Left renal cortex interstitium (tissue), 4 donors: ENCODE data around the gene CPSF4. TPM values are rescaled to one million over a fixed set of nuclear protein-coding genes. Genes with fewer than 3 reads are reported as not detected.
A peak's percentile ranks its signal among the peaks of the same experiment; 100 is the strongest.
"Not testable (repeated sequence)": the region's sequence is repeated elsewhere in the genome, so short reads cannot be mapped to it uniquely, and the experiment has no call there.

Experiments used
- DNase-seq, 4 donors: peaks; one replicate each; pipeline ENCODE4 v3.0.0-alpha.2; 2013; ENCODE audit warnings: low read depth in 4 of 4, low spot score in 2 of 4, missing footprints in 1 of 4
- polyA plus RNA-seq, 4 donors: library from polyadenylated mRNA; unstranded; fragments of 120-200 nt; gene quantifications; one replicate each; pipeline ENCODE4 v1.2.1, GENCODE V29; 2013; ENCODE audit not compliant: insufficient read length in 4 of 4

The CPSF4 gene
- polyA plus RNA-seq, 4 donors, result 23.0 to 47.7 (median 36.0) TPM

DNA sequence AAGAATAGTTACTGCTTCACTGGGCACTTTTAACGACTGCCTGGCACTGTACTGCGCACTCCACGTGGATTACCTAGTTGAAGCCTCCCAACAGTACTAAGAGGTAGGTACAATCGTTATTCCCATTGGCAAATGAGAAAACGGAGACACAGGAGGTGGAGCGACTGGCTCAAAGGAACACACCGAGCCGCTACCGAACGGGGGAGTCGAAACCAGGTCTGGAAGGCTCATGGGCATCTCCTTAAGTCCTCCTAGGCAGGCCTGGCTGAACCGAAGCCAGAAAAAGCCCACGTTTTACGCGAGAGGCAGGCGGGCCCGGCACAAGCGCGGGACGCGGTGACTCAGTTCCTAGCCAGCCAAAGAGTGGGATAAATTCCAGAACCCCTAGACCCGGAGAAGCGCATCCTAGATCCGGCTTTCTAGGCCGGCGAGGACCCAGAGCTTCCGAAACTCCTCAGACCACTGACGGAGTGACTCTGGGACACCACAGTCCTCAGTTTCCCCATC, 30.8 kb upstream of the CPSF4 start:
- DNase-seq, result no peak

DNA sequence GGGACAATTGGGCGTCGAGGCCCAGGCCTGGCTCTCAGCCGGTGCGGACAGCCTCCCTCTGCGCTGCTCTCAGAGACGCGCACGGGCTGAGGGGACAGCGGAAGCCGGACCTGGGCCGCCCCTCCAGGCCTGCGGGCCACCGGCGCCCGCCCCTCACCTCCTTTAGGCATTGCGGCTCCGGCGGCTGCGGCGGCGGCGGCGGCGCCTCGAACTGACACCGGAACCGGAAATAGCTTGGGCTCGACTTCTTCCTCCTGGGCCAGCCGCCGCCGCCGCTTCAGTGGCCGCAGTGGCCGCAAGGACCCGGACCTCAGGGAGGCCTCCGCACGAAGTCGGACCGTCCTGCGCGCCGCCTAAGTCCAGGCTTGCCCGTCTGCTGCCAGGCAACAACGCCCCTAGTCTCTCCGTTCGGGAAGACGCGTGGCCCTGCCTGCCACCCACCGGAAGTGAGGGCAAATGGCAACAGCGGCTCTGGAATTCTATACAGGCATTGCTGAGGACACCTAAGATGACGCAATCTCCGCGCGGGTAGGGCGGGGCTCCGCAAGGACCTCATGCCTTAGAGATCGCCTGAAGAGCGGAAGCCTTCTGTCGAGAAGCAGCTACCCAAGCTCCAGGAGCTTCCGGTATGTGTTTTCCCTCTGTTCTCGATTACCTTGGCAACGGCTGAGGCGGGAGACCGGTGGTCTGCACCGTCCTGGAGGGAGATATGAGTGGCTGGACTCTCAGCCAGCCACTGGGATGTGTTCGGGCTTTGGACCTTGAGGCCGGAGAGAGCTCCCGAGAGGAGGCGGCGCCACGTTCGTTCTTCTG, 30.2 kb upstream of the CPSF4 start, which contains the start of the genes BUD31 and PDAP1:
BUD31 (plus strand) TSS at position 591 of the 813 bp plus-strand sequence. CDS start 2,124 bp downstream, outside the sequence.
PDAP1 (minus strand) TSS at position 219 of the 813 bp plus-strand sequence; CDS start at position 170, 49 bp downstream.
- peak; percentile 87 to 97 (median 95) for DNase-seq

DNA sequence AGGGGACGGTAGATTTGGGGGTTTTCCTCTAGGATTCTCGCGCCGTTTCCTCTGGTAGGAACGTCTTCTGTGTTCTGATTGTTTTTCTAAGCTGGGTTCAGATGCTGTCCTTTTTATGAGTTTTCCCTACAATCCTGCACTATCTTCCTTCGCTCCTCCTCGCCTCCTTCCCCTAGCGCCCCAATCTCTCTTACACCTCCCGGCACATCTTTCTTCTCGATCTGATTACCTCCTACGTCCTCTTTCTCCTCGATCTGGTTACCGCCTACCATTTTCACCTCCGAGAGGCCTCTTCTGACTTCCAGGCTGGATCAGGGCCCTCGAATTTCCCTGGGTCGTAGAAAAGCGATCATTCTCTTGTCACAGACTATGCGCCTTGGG, 29.6 kb upstream of the CPSF4 start:
- DNase-seq, result no peak

DNA sequence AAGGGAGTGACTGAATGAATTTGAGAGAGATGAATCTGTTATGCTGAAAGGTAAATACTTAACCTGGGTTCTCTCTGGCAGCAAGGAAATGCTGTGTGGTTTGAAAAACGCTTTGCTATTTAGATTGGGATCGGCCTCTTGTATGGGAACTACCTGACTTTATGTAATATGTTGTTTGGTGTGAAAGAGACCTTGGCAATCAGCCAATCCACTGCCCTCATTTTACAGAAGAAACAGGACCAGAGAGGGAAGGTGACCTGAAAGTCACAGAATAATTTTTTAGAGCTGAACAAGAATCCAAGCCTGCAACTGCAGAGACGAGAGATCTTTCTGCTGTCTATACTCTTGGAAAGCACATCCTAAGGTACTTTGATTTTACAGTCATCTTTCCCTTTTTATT, 28.9 kb upstream of the CPSF4 start:
- DNase-seq, result no peak

DNA sequence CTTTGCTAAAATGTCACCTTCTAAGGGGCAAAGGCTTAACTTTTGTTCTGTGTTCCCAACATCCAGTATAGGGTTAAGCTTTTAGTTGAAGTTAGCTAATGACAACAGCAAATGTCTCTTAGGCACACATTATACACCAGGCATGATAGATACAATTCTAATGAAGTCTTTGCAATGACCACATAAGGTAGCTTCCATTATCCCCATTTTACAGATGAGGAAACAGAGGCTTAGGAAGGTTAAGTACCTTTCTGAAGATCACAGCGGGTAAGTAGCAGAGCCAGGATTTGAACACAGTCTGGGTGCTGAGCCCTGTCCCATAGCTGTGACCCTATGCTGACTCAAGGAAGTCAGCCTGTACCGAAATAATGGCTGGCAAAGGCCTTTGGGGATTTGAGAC, 28.1 kb upstream of the CPSF4 start:
- no peak for DNase-seq

DNA sequence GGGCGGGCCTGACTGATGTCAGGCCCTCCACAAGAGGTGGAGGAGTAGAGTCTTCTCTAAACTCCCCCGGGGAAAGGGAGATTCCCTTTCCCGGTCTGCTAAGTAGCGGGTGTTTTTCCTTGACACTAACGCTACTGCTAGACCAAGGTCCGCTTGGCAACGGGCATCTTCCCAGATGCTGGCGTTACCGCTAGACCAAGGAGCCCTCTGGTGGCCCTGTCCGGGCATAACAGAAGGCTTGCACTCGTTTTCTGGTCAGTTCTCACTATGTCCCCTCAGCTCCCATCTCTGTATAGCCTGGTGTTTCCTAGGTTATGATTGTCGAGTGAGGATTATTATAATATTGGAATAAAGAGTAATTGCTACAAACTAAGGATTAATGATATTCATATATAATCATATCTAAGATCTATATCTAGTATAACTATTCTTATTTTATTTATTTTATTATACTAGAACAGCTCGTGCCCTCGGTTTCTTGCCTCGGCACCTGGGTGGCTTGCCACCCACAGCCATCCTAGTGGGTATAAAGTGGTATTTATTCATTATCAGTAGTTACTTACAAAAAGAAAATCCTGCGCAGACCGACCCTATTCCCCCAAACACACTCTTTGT, 23.1 kb upstream of the CPSF4 start:
- not testable (repeated sequence) for DNase-seq

DNA sequence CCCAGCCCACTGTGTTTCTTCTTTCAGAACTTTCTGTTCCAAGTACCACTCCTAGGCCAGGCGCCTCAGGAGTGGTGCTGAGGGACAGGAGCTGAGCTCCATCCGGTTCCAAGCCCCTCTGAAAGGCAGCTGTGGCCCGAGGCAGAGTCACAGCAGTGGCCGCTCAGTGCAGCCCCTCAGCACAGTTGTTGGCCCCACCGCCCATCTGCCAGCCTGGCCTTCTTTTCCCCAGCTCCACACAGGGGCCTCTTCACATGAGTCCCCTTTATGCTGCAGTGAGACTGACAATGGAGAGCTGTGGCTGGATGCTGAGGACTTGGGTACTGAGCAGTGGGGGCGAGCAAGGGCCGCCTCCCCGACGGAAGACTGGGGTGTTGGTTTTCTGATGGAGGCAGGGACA, 20.5 kb upstream of the CPSF4 start:
- DNase-seq, result no peak

DNA sequence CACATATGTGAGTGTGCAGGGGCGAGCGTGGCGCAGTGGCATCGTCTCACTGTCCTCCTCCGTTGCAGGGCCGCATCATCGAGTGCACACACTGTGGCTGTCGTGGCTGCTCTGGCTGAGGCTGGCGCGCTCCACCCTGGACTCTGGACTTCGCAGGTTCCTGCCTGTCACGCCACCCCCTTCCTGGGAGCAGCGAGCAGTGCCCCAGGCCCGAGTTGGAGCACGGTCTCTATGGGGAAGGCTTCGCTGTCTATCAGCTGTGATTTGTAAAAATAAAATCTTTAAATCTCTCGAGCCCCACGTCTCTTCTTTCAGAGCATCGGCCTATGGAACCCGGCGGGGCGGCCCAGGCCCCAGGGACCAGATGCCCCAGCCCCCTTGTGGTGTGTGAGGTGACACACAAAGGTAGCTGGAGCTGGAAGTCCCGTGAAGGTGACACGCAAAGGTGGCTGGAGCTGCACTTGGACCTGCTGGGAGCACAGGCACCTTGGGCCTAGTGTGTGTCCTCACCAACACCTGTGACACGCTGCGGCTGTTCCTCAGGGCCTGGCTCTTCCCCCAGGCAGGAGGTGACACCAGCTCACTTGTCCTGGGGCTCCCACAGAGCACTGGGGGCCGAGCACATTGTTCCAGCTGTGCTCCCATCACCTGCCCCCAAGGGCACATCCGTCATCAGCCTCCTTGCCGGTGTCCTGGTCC, 19.3 kb upstream of the CPSF4 start:
- DNase-seq, result no peak

DNA sequence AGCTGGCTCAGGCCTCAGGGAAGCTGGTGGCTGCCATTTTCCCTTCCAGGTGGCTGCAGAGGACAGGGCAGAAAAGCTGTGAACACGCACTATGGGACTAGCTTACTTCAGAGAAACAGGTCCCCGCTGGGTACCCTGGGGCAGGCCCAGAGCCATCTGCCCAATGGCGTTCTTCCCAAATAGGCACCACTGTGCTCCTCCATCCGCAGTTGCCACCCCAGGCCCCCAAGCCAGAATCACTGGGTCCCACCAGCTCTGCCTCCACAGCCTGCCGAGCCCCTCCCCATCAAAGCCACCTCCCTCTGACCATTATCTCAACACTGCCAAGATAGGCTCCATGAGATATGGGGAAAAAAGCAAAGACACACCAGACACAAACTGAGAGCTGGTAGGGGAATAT, 18.5 kb upstream of the CPSF4 start:
- DNase-seq, result no peak

DNA sequence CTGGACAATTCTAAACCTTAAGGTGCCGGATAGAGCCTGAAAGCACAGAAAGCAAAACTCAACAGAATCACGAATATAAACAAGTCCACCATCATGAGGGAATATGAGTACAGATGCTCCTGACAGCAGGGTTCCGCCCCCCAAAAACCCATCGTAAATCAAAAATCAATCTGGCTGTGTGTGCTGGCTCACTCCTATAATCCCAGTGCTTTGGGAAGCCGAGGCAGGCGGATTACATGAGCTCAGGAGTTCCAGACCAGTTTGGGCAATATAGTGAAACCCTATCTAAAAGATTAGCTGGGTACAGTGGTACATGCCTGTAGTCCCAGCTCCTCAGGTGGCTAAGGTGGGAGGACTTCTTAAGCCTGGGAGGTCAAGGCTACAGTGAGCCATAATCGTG, 17.8 kb upstream of the CPSF4 start:
- no peak for DNase-seq

DNA sequence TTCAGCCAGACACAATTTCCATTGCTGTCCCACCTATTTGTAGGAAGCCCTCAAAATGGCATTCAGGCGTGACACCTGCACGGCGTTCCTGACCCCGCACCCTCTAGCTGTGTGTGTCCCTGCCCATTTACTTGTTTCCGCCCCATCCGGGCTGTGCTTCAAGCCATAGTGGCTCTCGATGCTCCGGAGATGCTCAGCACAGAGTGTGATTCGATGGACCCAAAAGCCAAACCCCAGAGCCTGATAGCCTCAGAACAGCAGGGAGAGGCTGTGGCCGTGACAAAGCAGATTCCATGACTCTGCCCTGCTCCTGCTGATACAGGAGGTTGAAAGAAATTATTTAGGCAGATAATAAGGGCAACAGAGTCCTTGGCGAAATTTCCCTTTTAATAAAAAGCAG, 16.6 kb upstream of the CPSF4 start:
- DNase-seq, result no peak

DNA sequence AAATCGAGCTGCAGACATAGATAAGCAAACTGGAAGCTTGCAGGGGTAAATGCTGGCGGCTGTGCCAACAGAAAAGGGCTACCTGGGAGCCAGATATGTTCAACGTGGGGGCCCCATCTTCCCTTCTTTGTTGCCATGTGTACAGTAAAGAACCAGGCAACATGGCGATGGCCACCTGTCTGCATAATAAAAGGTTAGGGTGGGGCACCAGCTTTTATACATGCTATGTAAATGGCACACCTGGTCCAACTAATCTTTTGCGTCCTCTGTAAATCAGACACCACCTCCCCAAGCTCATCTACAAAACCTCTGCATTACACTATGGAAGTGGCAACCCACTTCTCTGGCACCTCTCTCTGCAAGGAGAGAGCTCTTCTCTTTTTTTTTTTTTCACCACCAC, 16.1 kb upstream of the CPSF4 start:
- DNase-seq, result no peak

DNA sequence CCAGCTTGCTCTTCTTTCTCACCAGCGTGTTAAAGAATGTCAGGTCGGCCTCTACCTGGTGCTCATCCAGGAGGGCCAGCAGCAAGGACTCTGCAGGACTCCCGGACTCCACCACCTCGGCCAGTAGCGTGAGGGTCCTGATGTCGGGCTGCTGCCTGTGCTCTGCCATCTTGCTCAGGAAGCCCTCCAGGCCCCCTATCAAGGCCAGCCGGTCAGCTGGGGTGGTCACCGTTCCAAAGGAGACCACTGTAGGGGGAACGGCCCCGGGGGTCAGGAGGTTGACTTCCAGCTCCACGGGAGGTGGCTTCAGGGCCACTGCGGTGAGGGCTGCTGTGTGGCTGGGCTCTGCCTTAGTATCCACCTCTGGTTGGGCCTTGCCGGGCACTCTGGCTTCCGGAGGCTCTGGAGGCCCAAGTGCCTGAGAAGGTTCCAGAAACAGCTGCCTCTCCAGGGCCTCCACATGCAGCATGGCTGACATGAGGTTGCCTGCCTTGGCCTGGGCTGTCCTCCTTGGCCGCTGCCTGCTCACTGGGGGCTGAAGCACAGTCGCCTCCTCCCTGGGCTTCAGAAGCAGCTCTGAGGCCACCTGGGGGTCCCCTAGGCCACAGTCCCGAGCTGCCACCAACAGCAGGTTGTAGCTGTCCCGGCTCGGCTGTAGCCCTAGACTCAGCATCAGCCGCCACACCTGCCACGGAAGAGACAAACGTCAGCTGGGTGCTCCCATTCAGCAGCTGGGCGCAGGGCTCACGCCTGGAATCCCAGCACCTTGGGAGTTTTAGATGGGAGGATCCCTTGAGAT, 13.6 kb upstream of the CPSF4 start:
- DNase-seq, result no peak

DNA sequence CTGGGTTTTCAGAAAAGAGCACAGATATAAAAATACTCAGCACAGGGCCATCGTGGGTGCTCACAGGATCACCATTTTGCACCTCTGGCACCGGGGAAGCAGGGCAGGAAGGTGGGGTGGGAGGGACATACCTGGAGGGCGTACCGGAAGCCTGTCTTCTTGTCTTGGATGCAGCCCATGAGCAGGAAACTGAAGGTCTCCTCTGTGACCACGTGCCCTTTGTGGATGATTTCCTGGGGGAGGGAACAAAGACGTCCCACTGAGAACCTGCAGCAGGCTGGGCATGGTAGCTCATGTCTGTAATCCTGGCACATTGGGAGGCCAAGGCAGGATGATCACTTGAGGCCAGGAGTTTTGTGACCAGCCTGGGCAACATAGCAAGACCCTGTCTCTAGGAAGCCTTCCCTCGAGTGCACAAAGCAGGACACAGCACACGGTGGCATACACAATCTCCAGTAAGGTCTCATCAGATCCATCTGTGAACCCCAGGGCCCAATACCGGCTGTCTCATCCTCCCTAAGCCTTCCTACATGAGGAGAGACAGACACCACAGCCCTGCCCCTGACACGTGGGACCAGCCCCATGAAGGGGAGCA, 9.7 kb upstream of the CPSF4 start:
- DNase-seq, result no peak

DNA sequence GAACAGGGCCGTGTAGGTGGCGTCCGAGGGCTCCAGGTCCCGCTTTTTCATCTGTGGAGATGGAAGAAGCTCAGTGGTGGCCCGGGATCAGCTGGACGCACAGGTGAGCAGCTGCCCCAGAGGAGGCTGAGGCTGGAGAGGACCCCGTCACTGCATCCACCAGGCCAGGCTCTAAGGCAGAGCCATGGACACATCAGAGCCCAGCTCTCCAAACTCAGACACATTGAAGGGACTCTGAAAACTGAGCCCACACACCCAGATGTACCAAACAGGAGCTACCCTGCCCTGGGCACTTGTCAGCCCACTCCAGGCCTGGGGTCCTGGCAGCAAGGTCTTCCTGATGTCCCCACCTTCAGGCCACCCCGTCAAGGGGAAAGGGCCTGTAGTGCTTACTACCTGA, 9.0 kb upstream of the CPSF4 start:
- no peak for DNase-seq

DNA sequence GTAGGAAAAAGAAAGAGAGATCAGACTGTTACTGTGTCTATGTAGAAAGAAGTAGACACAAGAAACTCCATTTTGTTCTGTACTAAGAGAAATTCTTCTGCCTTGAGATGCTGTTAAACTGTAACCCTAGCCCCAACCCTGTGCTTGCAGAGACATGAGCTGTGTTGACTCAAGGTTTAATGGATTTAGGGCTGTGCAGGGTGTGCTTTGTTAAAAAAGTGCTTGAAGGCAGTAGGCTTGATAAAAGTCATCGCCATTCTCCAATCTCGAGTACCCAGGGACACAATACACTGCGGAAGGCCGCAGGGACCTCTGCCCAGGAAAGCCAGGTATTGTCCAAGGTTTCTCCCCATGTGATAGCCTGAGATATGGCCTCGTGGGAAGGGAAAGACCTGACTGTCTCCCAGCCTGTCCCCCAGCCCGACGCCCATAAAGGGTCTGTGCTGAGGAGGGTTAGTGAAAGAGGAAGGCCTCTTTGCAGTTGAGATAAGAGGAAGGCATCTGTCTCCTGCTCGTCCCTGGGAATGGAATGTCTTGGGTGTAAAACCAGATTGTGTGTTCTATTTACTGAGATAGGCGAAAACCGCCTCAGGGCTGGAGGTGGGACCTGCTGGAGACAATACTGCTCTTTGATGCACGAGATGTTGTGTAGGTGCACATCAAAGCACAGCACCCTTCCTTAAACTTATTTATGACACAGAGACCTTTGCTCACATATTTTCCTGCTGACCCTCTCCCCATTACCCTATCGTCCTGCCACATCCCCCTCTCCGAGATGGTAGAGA, 6.8 kb upstream of the CPSF4 start:
- DNase-seq, result not testable (repeated sequence)

DNA sequence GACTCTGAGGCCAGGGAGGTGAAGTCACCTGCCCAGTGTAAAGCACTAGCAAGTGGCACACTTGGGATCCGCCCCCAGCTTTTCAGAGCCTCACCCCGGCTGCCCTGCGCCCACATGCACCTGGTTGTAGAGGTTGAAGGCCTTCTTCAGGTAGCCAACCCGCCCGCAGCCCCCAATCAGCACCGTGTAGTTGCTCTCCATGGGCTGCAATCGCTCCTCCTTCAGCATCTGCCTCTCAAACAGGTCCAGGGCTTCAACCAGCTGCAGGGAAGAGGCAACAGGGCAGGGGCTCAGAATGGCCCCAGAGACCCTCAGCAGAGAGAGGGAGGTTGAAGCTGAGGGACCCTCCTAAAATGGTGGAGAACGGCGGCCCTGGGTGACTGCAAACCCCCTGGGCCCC, 5.6 kb upstream of the CPSF4 start:
- no peak for DNase-seq

DNA sequence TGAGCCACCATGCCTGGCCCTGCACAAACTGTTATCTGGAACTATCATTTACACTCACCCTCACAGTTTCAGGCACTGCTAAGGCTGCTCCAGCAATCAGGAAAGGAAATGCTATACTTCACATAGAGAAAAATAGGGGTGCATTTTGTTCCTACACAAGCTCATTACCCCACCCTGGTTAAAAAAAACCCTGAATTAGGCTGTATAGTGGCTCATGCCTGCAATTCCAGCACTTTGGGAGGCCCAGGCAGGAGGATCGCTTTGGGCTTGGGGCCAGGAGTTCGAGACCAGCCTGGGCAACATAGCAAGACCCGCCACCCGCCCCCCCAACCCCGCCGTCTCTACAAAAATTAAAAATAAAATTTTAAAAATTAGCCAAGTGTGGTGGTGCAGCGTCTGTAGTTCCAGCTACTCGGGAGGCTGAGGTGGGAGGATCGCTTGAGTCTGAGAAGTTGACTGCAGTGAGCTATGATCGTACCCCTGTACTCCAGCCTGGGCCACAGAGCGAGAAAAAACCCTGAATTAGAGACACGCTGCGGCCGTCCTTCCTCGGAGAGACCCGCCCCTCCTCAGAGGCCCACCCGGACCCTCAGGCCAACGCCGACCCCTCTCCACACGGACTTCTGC, 684 bp upstream of the CPSF4 start:
- no peak for DNase-seq

DNA sequence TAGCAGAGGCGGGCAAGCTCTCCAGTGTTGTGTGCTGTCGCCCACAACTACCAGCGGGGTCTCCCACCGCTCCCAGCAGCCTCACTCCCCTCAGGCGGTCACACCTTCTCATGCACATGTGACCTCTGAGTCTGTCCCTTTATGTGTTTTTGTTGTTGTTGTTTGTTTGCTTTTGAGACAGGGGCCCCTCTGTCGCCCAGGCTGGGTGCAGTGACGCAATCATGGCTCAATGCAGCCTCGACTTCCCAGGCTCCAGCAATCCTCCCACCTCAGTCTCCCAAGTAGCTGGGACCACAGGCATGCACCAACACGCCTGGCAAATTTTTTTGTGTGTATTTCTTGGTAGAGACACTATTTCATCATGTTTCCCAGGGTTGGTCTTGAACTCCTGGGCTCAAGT, 1.5 kb downstream of the CPSF4 start:
- DNase-seq, result no peak
